Neural crest cell (in vitro differentiated cells): ENCODE data around the gene SPATS2L. TPM values are rescaled to one million over a fixed set of nuclear protein-coding genes. Genes with fewer than 3 reads are reported as not detected.

ENCODE experiments used
- DNase-seq: peaks from one replicate; pipeline ENCODE4 v3.0.0; 2021; ENCODE audit warnings: low read depth, mixed read lengths, low spot score
- H3K27ac Mint-ChIP-seq: one replicate; pipeline ENCODE4 v1.8.0; 2021; ENCODE audit warnings: mild to moderate bottlenecking, mixed read lengths; ENCODE audit not compliant: unreplicated experiment
- H3K27me3 Mint-ChIP-seq: 2 replicates; pipeline ENCODE4 v1.8.0; 2021; ENCODE audit warnings: low read depth, mild to moderate bottlenecking, mixed read lengths
- H3K36me3 Mint-ChIP-seq: 2 replicates; pipeline ENCODE4 v1.8.0; 2021; ENCODE audit warnings: low read depth, mild to moderate bottlenecking, mixed read lengths
- H3K4me1 Mint-ChIP-seq: 2 replicates; pipeline ENCODE4 v1.8.0; 2021; ENCODE audit warnings: mixed read lengths
- H3K4me3 Mint-ChIP-seq: one replicate; pipeline ENCODE4 v1.8.0; 2021; ENCODE audit warnings: mild to moderate bottlenecking, mixed read lengths
- H3K9me3 Mint-ChIP-seq: 2 replicates; pipeline ENCODE4 v1.8.0; 2021; ENCODE audit warnings: mixed read lengths
- CTCF ChIP-seq: fragments of 200-600 bp; sonication (generic); conservative IDR thresholded peaks from 2 replicates; pipeline ENCODE4 v1.5.0; 2021; ENCODE audit warnings: antibody characterized with exemption, mild to moderate bottlenecking
- total RNA-seq: library from RNA; stranded (reverse); gene quantifications from 2 replicates; pipeline ENCODE4 v1.2.1, GENCODE V29; 2021

SPATS2L gene
- total RNA-seq, 1 donor from 2014 or later, result 24.9 TPM

DNA sequence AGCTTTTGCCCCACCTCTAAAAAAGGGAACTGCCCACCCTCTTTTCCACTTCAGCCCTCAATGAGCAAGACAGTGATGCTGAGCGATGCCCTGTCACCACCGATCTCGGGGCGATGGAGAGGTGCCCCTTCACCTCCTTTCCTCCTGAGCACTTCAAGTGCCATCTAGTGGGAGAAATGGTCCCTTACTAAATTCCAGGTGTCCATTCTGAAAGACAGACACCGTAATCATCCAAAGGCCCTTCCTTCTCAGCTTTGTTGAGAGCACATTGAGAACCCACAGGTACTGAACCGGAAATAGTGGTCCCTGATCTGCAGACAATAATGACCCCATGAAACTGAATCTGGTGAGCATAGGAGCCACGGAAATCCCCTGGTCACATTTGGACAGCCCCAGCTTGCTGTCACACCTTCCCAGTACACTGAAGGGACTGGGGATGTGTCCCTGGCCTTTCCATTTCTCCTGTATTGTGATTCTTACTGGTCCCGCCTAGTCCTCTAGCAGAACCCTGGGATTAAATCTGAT lies 164.9 kb downstream of the SPATS2L start:
- Mint-ChIP-seq H3K4me3 (no peak overlapping the region), H3K9me3 (no peaks in the 10 kb centered on the region), H3K27me3 (no peaks in the 10 kb centered on the region), H3K36me3 (peaks cover 4% of the 10 kb centered on the region), H3K4me1 (peaks cover 31% of the 10 kb centered on the region), H3K27ac (no peak overlapping the region)
- peak; percentile 65 for TF ChIP-seq CTCF
- no peak for DNase-seq

GRCh38 chr2:200471928-200472645 lies 165.6 kb downstream of the SPATS2L start:
- H3K36me3 Mint-ChIP-seq, result peaks cover 4% of the 10 kb centered on the region
- TF ChIP-seq CTCF, result no peak
- no peaks in the 10 kb centered on the region for H3K27me3 Mint-ChIP-seq
- DNase-seq, result no peak
- no peaks in the 10 kb centered on the region for H3K9me3 Mint-ChIP-seq
- H3K27ac Mint-ChIP-seq, result no peak overlapping the region
- no peak overlapping the region for H3K4me3 Mint-ChIP-seq
- H3K4me1 Mint-ChIP-seq, result peaks cover 34% of the 10 kb centered on the region

GRCh38 chr2:200472853-200473464 lies 166.5 kb downstream of the SPATS2L start:
- H3K4me1 Mint-ChIP-seq, result peaks cover 38% of the 10 kb centered on the region
- H3K27me3 Mint-ChIP-seq, result no peaks in the 10 kb centered on the region
- TF ChIP-seq CTCF, result no peak
- H3K27ac Mint-ChIP-seq, result no peak overlapping the region
- no peak for DNase-seq
- H3K4me3 Mint-ChIP-seq, result no peak overlapping the region
- no peaks in the 10 kb centered on the region for H3K9me3 Mint-ChIP-seq
- H3K36me3 Mint-ChIP-seq, result peaks cover 5% of the 10 kb centered on the region

GRCh38 chr2:200475795-200476194 lies 169.3 kb downstream of the SPATS2L start:
- no peaks in the 10 kb centered on the region for H3K9me3 Mint-ChIP-seq
- no peak for DNase-seq
- peaks cover 25% of the 10 kb centered on the region for H3K4me1 Mint-ChIP-seq
- no peak for TF ChIP-seq CTCF
- peaks cover 10% of the 10 kb centered on the region for H3K36me3 Mint-ChIP-seq
- no peaks in the 10 kb centered on the region for H3K27me3 Mint-ChIP-seq
- no peak overlapping the region for H3K4me3 Mint-ChIP-seq
- H3K27ac Mint-ChIP-seq, result no peak overlapping the region

DNA sequence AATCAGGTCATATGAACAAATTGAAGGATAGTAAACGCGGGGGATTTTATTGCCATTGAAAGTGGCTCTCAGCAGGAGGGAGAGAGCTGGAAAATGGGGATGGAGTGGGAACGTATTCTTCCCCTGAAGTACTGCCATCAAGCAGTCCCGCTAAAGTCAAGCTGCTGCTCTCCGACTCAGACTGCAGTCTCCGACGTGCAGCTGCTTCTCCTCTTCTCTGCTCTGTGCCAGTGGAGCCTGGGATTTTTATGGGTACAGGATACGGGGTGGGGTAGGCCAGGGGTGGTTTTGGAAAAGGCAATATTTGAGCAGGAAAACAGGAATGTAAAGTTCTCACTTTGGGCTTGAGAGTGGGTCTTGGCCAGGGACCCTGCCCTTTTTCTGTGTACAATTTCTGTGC lies 170.3 kb downstream of the SPATS2L start:
- no peak for DNase-seq
- Mint-ChIP-seq H3K4me3 (no peak overlapping the region), H3K36me3 (peaks cover 8% of the 10 kb centered on the region), H3K27ac (no peak overlapping the region), H3K9me3 (no peaks in the 10 kb centered on the region), H3K4me1 (peaks cover 28% of the 10 kb centered on the region), H3K27me3 (no peaks in the 10 kb centered on the region)
- TF ChIP-seq CTCF, result no peak
